Measurements from ENCODE around the gene SLC37A3. TPM values are rescaled to one million over a fixed set of nuclear protein-coding genes. Genes with fewer than 3 reads are reported as not detected.

Gene SLC37A3
- total RNA-seq, 1 experiment from 2014 or later: 57.8 TPM

DNA sequence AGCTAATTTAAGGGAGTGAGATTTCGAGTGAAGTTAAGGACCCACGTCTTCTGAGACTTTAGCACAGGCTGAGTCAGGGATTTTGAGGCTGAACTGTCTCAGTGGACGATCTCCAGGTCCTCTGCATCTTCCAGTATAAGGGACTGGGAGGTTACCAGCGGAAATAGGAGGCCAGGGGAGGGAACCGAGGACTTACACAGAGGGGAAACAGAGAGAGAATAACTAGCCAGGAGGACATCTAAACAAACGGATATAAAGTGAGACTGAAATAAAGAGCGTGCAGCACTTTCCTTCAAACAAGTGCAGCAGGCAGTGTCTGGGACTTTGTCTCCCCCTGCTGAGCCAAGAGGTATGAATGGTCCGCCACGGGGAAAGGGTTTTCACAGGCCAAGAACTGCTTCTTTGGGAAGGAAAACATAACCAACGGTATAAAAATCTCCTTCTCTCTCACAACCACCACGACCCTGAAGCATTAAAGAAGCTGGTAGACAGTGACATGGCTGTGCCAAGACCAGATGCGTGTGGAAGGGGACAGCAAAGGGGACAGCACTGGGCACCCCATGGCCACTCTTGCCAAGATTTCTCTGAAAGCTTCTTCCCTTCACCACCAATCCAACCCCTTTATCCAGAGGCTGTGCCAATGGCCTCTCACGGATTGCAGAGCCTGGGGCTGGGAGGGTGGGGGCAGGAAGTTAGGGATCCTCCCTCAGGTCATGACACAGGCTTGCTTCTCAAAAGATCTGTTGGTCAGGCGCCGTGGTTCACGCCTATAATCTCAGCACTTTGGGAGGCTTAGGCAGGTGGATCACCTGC, 72.0 kb downstream of the SLC37A3 start:
- TF ChIP-seq, protein P1, sequence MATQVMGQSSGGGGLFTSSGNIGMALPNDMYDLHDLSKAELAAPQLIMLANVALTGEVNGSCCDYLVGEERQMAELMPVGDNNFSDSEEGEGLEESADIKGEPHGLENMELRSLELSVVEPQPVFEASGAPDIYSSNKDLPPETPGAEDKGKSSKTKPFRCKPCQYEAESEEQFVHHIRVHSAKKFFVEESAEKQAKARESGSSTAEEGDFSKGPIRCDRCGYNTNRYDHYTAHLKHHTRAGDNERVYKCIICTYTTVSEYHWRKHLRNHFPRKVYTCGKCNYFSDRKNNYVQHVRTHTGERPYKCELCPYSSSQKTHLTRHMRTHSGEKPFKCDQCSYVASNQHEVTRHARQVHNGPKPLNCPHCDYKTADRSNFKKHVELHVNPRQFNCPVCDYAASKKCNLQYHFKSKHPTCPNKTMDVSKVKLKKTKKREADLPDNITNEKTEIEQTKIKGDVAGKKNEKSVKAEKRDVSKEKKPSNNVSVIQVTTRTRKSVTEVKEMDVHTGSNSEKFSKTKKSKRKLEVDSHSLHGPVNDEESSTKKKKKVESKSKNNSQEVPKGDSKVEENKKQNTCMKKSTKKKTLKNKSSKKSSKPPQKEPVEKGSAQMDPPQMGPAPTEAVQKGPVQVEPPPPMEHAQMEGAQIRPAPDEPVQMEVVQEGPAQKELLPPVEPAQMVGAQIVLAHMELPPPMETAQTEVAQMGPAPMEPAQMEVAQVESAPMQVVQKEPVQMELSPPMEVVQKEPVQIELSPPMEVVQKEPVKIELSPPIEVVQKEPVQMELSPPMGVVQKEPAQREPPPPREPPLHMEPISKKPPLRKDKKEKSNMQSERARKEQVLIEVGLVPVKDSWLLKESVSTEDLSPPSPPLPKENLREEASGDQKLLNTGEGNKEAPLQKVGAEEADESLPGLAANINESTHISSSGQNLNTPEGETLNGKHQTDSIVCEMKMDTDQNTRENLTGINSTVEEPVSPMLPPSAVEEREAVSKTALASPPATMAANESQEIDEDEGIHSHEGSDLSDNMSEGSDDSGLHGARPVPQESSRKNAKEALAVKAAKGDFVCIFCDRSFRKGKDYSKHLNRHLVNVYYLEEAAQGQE (IDR thresholded peaks at IDR 0.05; ENCODE audit: insufficient read depth in 1 of 2, low read depth in 2 of 2, low read length in 1 of 2): no peak
- TF ChIP-seq TCF7L2 (IDR thresholded peaks at IDR 0.05; ENCODE audit: low read depth, low read length) (no peak), SIN3A (IDR thresholded peaks at IDR 0.05; ENCODE audit: borderline replicate concordance, insufficient read depth, low read depth, low read length) (no peak), POLR2AphosphoS5 (IDR thresholded peaks at IDR 0.05; ENCODE audit: low read depth, low read length) (no peak)
- TF ChIP-seq, protein P2, sequence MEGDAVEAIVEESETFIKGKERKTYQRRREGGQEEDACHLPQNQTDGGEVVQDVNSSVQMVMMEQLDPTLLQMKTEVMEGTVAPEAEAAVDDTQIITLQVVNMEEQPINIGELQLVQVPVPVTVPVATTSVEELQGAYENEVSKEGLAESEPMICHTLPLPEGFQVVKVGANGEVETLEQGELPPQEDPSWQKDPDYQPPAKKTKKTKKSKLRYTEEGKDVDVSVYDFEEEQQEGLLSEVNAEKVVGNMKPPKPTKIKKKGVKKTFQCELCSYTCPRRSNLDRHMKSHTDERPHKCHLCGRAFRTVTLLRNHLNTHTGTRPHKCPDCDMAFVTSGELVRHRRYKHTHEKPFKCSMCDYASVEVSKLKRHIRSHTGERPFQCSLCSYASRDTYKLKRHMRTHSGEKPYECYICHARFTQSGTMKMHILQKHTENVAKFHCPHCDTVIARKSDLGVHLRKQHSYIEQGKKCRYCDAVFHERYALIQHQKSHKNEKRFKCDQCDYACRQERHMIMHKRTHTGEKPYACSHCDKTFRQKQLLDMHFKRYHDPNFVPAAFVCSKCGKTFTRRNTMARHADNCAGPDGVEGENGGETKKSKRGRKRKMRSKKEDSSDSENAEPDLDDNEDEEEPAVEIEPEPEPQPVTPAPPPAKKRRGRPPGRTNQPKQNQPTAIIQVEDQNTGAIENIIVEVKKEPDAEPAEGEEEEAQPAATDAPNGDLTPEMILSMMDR (IDR thresholded peaks at IDR 0.05): peak; percentile 87
- no peaks in the 10 kb centered on the region; the same call in 1 of the 2 replicates for H3K4me1 ChIP-seq (ENCODE audit: control insufficient read depth, insufficient read depth, low read length)
- H3K27ac ChIP-seq (ENCODE audit: low read length): no peak overlapping the region
- in situ Hi-C loops (cut with HindIII; ENCODE audit: low pct_unique_long_range_greater_than_20kb, low sequenced_read_pairs): no loop called here
- H3K4me3 ChIP-seq (ENCODE audit: low read depth in 2 of 2, low read length in 2 of 2): peak overlapping the region in 1 of 2 experiments; percentile 24; a peak in 1 of 4 replicates
- CTCF ChIA-PET: interaction anchor here (0.6 to 1.0 kb wide), 6 partner anchors 11 to 151 kb away, joined by 3 to 5 read pairs (median 3); no protein-coding TSS in a partner anchor
- H3K9me3 ChIP-seq (ENCODE audit: control insufficient read depth, insufficient read depth, low read depth, low read length): no peaks in the 10 kb centered on the region
- H3K27me3 ChIP-seq (ENCODE audit: control insufficient read depth, insufficient read depth, low read length): no peaks in the 10 kb centered on the region
- intact Hi-C loops (cut with micrococcal nuclease; ENCODE audit: unreplicated experiment): loop anchor here (2.0 kb wide), 1 partner anchor 152 kb away; no protein-coding TSS in a partner anchor
- POLR2A ChIA-PET: interaction anchor here (0.7 kb wide), 1 partner anchor 504 kb away, joined by 6 read pairs; no protein-coding TSS in a partner anchor
- no peaks in the 10 kb centered on the region for H3K36me3 ChIP-seq (ENCODE audit: control insufficient read depth, insufficient read depth, low read length)
- BruUV-seq (replicated peaks): no TSS peak
- ATAC-seq: peak; percentile 95
- peak; percentile 52 for DNase-seq (ENCODE audit: low read depth, low spot score)

DNA sequence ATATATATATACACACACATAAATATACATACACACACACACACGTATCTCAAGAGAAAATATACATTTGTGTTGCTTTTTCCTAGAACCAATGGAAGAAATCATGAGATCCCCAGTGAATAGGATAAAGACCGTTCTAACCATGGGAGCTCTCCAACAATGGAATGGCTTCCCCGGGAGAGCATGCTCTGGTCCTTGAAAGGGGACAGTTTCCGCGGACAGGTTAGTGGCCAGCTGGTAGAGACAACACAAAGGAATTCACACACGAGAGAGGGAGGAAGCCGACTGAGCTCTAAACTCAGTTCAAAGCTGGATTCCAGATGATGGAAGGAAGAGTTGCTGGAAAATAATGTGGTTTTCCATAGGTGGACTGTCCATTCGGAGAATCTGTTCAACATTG, 72.7 kb downstream of the SLC37A3 start:
- Histone ChIP-seq H3K36me3 (ENCODE audit: control insufficient read depth, insufficient read depth, low read length) (no peaks in the 10 kb centered on the region), H3K4me1 (ENCODE audit: control insufficient read depth, insufficient read depth, low read length) (no peaks in the 10 kb centered on the region; the same call in 1 of the 2 replicates), H3K4me3 (ENCODE audit: low read depth in 2 of 2, low read length in 2 of 2) (no peak overlapping the region), H3K9me3 (ENCODE audit: control insufficient read depth, insufficient read depth, low read depth, low read length) (no peaks in the 10 kb centered on the region), H3K27ac (ENCODE audit: low read length) (no peak overlapping the region), H3K27me3 (ENCODE audit: control insufficient read depth, insufficient read depth, low read length) (no peaks in the 10 kb centered on the region)
- no peak for TF ChIP-seq SIN3A (IDR thresholded peaks at IDR 0.05; ENCODE audit: borderline replicate concordance, insufficient read depth, low read depth, low read length)
- TF ChIP-seq, protein P2 (IDR thresholded peaks at IDR 0.05): no peak
- TF ChIP-seq, protein P1 (IDR thresholded peaks at IDR 0.05; ENCODE audit: insufficient read depth in 1 of 2, low read depth in 2 of 2, low read length in 1 of 2): no peak
- TF ChIP-seq POLR2AphosphoS5 (IDR thresholded peaks at IDR 0.05; ENCODE audit: low read depth, low read length): no peak
- TF ChIP-seq TCF7L2 (IDR thresholded peaks at IDR 0.05; ENCODE audit: low read depth, low read length): no peak
- DNase-seq (ENCODE audit: low read depth, low spot score) (no peak), ATAC-seq (no peak)
- intact Hi-C loops (cut with micrococcal nuclease; ENCODE audit: unreplicated experiment) (no loop called here), in situ Hi-C loops (cut with HindIII; ENCODE audit: low pct_unique_long_range_greater_than_20kb, low sequenced_read_pairs) (no loop called here)
- no TSS peak for BruUV-seq (replicated peaks)
- ChIA-PET CTCF (interaction anchor here (0.7 to 1.0 kb wide), 2 partner anchors 92 to 150 kb away, joined by 3 to 4 read pairs; no protein-coding TSS in a partner anchor), POLR2A (no interaction called here)
